GM18505 (cell line): Measurements from ENCODE around the gene CCNDBP1.
"Not testable (repeated sequence)": the region's sequence is repeated elsewhere in the genome, so short reads cannot be mapped to it uniquely, and the experiment has no call there.

ENCODE experiments used
- ATAC-seq: cut with Tn5 transposase; IDR thresholded peaks from one replicate; pipeline ENCODE4 v1.9.1; 2021; ENCODE audit not compliant: unreplicated experiment
- POLR2A ChIP-seq: IDR thresholded peaks from 4 replicates; pipeline ENCODE4 v1.6.1; 2011; ENCODE audit warnings: borderline replicate concordance; ENCODE audit not compliant: insufficient read depth, insufficient read length; ENCODE audit errors: extremely low read depth

CCNDBP1 gene

DNA sequence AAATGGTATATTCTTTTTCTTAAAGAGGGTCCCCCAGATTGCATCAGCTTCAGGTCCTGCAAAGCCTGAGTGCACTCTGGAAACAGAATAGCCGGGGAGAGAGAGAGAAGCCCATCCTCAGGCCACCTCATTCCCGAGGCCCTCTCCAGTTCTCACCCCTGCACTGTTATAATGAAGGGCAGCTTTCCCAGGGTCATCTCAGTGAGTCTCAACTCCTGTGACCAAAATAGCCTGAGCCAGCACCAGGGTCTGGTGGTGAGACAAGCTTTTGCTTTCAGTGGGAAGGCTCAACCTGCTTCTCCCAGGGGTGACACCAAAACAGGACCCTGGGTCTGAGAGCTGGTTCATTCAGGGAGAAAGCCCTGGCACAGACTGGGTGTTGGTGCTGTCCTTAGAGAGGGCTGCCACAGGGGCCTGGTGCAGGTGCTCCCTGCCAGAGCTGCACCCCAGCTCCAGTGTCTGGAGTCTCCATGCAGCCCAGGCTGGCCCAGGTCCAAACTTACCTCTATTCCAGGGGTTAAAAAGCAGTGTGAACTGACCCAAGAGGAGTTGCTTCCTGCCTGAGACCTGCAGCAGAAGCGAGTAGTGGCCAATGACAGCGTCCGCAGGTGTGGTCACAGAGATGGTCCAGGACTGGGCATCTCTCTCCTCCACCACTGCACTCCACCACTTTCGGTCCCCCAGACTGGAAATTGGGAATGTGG, 29.5 kb downstream of the CCNDBP1 start:
- TF ChIP-seq POLR2A, result no peak
- no peak for ATAC-seq

- no peak for TF ChIP-seq POLR2A
- ATAC-seq, result no peak
Observed at GRCh38 chr15:43215961-43216360, 30.8 kb downstream of the CCNDBP1 start.

- TF ChIP-seq POLR2A, result no peak
- no peak for ATAC-seq
Observed at GRCh38 chr15:43218908-43219706, 33.9 kb downstream of the CCNDBP1 start.

DNA sequence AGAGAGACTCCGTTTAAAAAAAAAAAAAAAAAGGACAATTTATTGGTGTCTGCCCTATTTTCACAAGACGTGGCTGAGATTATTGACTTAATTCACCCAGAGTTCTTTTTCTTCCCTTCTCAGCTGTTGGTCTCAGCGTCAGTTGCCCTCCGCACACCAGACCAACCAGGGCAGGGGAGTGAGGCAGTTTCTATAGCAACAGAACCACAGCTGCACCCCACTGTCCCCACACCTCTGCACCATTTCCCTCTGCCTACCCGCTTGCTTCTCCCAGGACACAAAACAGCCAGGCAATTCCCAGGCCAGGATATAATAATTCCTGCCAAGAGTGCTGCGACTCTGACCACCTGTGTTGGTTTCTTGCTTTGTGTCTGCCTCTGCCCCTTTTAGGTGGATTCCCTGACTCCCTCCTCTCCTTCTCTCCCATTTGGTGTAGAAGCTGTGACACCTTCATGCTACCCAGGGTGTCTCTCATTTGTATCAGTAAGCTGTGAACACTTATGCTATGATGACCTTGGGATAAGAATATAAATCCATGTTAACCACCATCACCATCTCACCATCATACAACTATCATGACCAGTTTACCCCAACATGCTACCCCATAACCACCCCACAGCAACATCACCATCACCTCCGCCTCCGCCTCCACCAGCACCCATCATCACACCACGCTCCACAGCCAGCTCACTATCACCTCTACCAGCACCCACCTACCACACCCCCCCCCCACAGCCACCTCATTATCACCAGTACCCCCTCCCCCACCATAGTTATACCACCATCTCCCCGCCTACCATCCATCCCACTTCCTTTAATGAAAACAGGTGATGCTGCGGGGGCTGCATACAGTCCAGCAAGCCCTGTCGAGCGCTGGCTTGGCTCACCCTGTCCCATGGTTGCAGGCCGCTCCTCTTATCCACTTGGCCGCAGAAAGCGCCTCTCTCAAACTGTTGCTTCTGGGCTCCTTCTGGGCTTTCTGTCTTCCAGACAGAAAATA, 35.0 kb downstream of the CCNDBP1 start:
- ATAC-seq, result no peak
- TF ChIP-seq POLR2A, result no peak

DNA sequence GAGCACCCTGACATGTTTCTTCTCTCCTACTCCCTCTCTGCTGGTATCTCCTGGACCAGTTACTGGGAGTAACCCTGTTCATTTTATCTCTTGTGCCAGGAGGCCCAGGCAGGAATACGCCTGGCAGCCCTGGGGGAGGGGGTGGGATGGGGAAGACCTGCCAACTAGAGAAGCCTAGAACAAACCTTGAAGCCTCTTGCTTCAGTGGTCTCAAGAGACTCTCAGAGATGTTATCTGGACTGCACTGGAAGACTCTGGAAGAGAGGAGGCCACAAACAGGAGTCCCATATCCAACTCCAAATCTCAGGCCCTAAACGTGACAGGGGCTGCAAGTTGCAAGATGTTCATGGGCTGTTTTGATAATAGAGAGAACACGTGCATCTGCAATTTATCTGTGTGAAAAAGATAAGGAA, 35.8 kb downstream of the CCNDBP1 start, which contains the start of gene EPB42:
TSS of gene EPB42 (minus strand) at position 28 of the 413 bp plus-strand sequence. CDS start 193 bp downstream, outside the sequence.
- no peak for ATAC-seq
- TF ChIP-seq POLR2A, result no peak

- TF ChIP-seq POLR2A, result no peak
- no peak for ATAC-seq
Observed at GRCh38 chr15:43221422-43221821, 36.2 kb downstream of the CCNDBP1 start.

GRCh38 chr15:43225201-43225949, 40.2 kb downstream of the CCNDBP1 start:
- ATAC-seq, result no peak
- no peak for TF ChIP-seq POLR2A

DNA sequence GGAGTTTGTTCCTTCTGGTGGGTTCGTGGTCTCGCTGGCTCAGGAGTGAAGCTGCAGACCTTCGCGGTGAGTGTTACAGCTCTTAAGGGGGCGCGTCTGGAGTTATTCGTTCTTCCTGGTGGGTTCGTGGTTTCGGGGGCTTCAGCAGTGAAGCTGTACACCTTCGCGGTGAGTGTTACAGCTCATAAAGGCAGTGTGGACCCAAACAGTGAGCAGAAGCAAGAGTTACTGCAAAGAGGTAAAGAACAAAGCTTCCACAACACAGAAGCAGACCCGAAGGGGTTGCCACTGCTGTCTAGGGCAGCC, 40.7 kb downstream of the CCNDBP1 start:
- ATAC-seq, result not testable (repeated sequence)

GRCh38 chr15:43226436-43227305, 41.5 kb downstream of the CCNDBP1 start:
- TF ChIP-seq POLR2A, result no peak

DNA sequence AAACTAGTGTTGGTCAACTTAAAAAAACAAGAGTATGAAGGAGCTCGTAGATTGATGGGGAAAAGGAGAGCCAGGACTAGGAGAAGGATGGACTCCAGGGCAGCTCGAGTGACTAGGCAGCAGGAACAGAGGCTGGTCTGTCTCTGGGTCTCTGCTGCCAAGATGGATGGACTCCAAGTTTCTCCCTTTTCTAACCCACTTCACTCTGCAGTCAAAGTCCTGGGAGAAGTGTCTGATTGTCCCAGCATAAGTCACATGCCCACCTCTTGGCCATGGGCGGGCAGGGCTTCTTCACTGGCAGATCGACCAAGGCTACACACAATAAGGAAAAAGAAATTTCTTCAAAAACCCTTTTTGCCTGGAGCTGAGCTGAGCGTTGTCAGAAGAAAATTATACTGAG, 44.8 kb downstream of the CCNDBP1 start:
- TF ChIP-seq POLR2A, result no peak
- no peak for ATAC-seq

More at GRCh38 chr15:43226436-43227305, 41.5 kb downstream of the CCNDBP1 start:
- ATAC-seq, result no peak

DNA sequence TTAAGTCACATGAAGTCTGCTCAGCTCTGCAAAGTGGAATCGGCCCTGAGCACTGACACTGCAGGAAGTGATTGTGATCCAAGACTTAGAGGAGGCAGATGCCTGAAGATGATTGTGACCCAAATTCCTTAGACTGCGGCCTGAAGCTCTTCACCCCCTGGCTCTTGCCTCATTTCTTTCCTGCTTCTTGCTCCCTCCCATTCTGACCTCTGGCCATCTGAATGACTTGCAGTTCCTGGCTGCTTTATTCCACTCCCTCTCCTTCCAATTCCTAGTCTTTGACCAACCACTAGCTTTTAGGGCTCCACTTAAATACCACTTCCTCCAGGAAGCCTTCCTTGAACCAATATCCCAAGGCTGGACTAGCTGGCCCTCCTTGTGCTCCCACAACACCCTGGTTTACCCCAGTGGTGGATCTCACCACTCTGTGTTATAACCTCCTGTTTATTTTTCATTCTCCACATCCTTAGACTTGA, 45.5 kb downstream of the CCNDBP1 start:
- no peak for ATAC-seq

More for the DNA sequence above, 45.5 kb downstream of the CCNDBP1 start:
- no peak for TF ChIP-seq POLR2A
